Measurements from ENCODE around the gene NLGN1.
"Not testable (repeated sequence)": the region's sequence is repeated elsewhere in the genome, so short reads cannot be mapped to it uniquely, and the experiment has no call there.

NLGN1 gene

DNA sequence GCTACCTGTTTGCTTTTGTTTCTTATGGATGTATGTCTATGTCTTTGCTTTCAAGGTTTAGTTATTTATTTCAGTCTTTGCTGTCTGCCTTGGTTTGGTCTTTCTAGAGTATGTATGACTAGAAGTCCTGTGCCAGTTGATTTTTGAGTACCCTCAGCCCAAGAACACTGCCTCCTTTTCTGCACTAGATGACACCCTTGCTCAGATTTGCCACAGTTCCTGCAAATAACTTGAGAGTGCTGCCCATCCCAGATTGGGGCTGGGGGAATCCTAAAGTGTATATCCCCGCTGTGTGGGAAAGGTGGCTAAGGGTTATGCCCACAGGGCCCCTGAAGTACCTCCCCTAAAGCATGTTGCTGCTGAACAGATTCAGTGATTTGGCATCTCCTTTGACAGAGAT lies 32.0 kb downstream of the NLGN1 start:
- no peak for DNase-seq (ENCODE audit: low read depth)

DNA sequence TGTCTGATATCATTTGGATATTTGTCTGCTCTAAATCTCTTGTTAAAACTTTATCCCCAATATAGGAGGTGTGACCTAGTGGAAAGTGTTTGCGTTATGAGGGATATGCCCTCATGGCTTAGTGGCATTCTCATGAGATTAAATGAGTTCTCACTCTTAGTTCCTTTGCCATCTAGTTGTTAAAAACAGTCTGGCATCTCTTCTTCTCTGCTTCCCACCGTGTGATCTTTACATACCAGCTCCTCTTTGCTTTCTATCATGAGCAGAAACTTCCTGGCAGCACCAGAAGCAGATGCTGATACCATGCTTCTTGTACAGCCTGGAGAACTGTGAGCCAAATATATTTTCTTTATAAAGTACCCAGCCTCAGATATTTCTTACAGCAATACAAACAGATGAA lies 33.0 kb downstream of the NLGN1 start:
- no peak for DNase-seq (ENCODE audit: low read depth)

DNA sequence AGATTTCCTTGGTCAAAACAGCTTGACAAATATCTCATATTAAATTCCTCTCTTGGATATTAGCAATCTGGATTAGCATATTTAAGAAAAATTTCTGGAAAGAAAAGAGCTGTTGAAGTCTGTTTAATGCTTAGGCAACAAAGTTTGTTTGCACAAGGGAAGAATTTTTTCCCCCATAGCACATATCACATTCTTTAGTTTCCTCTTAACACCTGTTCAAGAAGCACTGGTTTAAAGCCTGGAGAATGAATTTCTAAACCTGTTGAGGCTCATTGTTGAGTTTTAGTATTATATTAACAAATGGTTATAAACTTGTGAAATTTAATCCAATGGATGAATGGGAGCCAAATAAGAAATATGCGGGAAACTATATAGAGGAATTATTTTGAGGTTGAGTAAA lies 41.5 kb downstream of the NLGN1 start:
- DNase-seq (ENCODE audit: low read depth) = no peak

DNA sequence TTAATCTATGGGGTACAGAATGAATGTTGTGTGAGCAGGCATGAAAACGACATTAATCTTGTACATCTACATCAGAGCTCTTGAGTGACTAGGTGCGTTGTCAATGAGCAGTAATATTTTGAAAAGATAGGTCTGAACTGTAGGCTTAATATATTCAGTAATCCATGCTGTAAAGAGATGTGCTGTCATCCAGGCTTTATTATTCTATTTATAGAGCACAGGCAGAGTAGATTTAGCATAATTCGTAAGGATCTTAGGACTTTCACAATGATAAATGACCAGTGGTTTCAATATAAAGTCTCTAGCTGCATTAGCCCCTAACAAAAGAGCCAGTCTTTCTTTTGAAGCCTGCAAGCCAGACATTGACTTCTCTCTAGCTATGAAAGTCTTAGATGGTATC lies 43.0 kb downstream of the NLGN1 start:
- no peak for DNase-seq (ENCODE audit: low read depth)

DNA sequence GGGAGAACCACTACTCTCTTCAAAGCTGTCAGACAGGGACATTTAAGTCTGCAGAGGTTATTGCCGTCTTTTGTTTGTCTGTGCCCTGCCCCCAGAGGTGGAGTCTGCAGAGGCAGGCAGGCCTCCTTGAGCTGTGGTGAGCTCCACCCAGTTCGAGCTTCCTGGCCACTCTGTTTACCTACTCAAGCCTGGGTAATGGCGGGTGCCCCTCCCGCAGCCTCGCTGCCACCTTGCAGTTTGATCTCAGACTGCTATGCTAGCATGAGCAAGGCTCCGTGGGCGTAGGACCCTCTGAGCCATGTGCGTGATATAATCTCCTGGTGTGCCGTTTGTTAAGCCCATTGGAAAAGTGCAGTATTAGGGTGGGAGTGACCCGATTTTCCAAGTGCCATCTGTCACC lies 54.0 kb downstream of the NLGN1 start:
- DNase-seq (ENCODE audit: low read depth) = not testable (repeated sequence)

DNA sequence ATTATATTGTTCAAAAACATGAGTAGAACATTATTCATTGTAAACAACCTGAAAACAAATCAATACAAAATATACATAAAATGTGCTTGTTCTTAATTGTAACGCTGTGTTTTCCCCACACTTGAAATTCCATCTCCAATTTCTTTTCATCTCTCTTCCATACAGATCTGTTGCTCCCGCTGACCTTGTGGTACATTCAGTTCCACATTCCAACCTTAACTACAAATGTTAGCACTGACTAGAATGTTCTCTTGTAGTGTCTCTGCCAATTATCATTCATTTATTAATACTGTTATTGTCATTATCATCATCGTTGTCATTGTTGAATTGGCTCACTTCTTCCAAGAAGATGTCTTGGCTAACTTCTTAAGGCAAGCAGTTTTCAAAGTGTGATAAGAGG lies 65.7 kb downstream of the NLGN1 start:
- DNase-seq (ENCODE audit: low read depth) = no peak

DNA sequence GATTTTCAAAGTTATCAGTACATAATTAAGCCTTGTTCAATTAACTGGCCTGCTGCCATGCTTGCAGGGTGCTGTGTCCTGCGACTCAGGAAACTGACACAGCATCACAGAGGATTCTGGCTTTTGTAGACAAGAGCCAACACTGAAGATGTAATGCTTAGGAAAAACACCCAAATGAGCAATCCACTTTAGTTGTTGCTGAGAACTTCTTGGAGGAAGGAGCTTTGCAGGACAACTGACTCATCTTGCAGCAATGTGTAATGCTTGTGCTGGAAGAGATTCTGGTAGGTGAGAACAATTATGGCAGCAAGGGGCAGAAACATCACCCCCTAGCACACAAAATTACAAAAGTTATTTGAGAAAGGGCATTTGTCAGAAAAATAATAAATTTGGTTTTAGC lies 67.6 kb downstream of the NLGN1 start:
- no peak for DNase-seq (ENCODE audit: low read depth)

DNA sequence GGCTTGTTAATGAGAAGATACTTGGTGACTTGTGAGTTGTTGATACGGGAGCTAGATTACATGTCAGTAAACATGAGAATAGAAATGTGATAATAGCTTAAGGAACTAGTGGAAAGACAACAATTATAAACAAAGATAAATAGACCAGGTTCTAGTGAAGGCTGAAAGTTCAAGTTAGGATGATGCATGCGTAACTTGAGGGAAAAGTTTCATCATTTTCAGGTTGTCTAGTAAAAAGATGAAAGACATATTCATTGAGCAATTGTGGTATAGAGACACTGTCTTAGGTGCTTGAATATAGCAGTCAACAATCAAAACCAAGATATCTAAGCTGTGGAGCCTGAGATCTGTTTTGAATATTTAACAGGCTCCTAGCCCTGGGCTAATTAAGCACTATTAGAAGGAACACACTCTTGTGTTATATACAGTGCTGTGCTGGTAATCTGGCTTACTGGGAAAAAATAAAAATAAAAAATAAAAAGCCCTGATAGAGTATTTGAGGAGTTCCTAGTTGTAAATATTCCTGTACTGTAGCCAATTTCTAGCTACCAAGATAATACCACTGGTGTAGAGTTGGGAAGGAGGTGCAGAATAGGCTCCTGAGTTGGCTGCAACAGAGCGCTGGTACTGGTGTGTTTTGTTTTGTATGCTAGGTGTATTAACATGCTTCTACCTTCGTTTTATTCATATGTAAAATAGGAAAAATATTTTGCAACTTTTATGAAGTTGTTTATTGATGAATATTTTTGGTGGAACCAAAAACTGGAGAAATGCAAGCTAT lies 68.5 kb downstream of the NLGN1 start:
- DNase-seq (ENCODE audit: low read depth) = no peak

DNA sequence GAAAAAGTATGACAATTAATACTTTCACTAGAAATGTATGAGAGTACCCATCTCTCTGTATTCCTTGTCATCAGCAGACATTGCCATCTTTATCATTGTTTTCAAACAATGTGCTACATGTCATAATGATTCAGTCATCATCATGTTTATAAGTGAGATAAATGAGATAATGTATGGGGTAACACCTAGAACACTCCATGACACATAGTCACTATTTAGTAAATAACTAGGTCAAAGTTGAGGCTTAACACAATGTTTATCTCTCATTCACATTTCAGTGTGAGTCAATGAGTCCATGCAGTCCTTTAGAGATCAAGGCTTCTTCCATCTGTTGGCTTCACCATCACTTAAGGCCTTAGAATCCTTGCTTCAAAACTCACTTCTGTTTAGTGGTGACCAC lies 70.0 kb downstream of the NLGN1 start:
- no peak for DNase-seq (ENCODE audit: low read depth)

DNA sequence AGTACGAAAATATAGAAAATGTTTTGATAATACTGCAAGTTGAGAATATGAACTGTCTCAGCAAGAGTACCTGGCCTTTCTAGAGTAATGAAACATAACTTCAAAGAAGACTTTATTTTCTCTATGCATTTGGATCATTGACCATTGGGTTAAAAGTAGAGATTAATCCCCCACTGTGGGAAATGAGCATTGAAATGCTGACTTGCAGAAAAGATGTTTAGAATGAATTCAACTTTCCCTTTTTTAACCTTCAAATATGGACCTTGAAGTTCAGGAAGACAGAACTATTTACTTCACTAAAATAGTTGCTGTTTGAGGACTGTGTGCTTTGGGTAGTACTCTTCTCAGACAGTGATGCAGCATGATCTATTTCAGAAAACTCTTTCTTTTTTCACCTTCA lies 75.7 kb downstream of the NLGN1 start:
- DNase-seq (ENCODE audit: low read depth) = no peak

DNA sequence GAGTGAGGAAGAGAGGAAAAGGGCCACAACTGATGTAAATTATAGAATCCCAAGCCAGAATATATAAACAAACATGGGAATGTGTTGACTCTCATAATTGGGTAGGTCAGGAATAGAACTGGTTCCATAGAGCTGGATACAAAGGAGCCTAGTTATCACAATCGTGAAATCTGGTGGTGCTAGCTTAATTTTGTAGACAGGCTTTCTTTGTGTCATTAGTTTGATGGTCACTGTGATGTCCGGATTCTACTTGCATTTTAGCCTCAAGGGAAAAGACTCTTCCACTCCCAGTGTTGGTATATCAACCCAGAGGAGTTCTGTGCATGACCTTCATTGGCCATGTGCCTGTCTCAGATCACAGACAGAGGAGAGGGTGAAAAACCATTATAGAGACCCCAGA lies 81.8 kb downstream of the NLGN1 start:
- DNase-seq (ENCODE audit: low read depth) = no peak

DNA sequence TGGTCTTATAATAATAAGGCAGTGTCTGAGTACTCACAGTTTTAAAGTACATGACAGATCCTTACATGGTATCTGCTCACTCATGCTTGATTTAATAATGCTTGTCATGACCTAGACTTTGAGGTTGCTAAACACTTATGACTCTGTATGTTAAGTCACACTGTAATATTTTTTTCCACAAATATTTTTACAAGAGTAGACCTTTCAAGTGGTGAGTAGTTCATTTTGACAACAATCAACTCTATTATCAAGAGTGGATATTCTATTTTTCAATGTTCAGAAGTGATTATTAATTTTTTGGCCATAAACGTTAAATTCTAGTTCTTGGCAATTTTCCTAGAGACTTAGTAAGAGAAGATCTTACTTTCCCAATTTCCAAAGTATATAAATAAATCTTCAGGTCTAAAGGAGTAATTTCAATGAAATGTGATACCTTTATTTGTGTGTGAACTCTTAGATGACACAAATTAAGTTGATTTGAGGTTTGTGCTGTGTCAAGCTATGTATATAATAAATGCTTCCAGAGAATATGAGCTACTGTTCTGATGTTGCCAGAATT lies 104.5 kb downstream of the NLGN1 start:
- DNase-seq (ENCODE audit: low read depth) = no peak

DNA sequence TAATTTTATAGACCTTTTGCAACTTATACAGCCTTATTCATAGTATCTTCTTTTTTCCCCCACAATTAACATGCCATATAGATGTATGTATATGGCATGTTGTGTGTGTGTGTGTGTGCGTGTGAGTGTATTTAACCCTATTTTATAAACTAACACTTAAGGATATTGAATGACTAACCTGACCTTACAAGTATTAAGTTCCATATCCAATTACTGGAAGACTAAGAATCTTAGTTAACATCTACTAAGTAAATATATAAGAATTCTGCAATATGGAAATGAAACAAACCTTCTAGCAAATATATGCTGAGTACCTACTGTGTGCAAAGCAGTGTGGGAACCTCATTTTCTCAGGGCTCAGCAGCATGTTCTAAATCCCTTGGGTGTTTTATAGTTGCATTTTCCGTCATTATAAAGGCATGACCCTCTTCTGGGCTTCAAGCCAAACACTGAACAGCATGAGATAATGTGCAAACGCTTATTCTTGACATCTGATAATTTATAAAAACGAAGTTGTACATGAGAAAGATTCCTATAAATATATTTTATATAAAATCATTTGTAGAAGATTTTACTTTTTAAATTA lies 105.5 kb downstream of the NLGN1 start:
- no peak for DNase-seq (ENCODE audit: low read depth)

DNA sequence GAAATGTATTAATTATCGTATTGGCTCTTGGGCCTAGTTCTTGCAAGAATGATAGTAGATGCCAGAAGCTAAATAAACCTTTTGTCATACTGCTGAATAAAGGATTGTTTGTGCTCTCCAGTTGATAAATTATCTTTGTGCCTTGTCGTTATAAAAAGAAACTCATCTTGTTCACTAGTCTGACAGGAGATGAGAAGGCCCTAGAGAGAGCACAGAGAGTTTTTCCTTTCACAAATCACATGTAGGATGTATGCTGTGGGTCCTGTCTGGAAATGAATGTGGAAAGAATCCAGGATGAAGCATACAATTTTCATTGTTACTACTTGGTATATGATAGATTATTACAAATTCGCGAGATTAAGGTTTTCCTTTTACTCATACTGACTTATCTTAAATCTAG lies 113.0 kb downstream of the NLGN1 start:
- DNase-seq (ENCODE audit: low read depth) = no peak

DNA sequence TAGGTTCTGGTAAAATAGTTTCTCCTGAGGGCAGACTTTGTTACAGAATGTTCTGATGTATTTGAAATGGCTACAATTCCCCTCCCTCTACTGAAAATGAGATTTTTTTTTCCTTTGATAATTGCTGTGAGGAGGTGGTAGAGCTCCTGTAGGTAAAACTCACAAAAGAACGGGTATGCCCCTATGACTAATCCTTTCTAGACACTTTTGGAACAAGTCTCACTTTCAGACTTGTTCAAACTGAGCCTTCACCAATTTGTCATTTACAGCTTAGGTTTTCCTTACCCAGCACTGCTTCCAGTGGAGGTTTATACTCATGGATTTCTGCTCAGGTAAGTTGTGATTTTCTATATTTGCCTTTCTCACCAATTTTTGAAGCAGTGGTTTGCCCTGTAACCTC lies 115.6 kb downstream of the NLGN1 start:
- no peak for DNase-seq (ENCODE audit: low read depth)

DNA sequence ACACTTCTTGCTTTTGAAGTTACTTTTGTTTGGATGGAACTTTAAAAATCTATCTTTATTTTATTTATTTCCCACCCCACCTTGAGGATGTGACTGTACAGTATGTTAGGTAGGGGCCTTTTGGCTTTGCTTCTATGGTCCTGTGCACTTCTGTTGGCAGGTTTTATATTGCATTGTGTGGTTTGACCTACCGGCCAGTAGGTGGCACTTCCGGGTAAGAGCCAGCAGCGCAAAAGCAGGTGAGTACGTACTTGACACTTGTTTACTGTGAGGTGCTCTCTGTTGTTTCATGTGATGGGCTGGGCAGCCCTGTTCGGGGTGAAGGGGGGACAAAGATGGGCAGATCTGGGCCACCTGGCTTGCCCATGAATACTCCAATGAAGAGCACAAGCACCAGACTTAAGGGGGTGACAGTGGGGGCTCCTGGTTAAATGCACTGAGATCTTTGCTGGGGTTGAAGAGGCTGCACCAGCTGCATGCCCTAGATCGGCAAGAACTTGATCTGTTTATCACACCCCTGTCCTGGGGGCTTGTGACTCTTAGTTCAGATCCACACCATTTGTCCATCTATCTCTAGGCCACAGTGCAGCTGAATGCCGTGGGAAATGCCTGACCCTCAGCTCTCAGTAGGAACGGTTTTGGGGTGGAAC lies 131.6 kb downstream of the NLGN1 start:
- no peak for DNase-seq (ENCODE audit: low read depth)

DNA sequence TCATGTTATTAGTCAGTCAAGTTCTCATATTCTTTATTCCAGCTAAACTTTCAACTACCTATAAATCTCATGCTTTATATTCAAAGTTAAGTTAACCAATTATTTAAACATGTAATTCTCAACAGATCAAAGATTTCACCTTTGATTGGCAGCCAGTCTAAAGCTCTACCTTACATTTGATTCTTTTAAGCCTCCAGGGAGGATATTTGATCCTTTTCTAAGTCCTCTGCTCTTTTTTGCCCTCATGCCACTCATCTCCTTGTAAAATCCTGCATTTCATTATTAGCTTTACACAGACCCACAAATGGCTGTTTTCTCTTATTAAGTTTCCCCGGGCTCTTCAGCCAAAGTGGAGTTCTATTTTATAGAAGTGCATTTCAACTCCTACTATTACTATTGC lies 134.1 kb downstream of the NLGN1 start:
- DNase-seq (ENCODE audit: low read depth) = no peak

DNA sequence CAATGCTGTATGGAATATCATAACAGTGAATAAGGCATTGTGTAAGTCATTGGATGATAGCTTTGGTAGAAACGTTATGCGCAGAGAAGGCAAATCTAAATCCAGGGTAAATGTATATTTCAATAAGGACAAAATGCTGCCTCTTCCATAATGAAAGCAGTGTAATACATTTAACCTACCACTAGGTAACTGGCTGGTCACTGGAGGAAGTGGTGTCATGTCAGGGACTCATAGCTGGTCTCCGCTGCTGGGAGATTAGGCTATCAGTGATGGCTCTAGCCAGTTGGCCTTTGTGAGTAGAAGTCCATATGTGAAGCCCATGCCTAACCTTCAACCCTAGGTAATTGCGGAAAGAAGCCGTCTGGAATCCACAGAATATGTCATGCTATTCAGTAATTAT lies 140.9 kb downstream of the NLGN1 start:
- no peak for DNase-seq (ENCODE audit: low read depth)

DNA sequence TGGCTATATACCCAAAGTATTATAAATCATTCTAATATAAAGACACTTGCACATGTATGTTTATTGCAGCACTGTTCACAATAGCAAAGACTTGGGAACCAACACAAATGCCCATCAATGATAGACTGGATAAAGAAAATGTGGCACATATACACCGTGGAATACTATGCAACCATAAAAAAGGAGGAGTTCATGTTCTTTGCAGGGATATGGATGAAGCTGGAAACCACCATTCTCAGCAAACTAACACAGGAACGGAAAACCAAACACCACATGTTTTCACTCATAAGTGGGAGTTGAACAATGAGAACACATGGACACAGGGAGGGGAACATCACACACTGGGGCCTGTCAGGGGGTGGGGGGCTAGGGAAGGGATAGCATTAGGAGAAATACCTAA lies 148.0 kb downstream of the NLGN1 start:
- not testable (repeated sequence) for DNase-seq (ENCODE audit: low read depth)

DNA sequence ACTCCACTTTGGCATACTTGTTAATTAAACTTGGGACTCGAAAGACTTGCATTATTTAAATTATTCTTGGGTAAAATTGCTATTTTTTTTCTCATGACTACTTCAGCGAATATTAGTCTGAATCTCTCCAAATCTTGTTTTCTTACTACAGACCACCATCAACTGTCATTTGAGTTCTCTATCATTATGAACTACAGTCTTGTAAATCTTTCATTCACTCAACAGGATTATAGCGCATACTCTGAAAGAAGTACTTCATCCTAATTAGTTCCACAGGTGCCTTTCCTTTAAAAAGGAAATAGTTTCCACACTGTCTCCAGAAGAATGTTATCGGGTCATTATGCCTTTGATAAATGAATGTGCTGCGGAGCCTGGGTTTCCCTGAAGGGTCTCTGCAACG lies 149.5 kb downstream of the NLGN1 start:
- DNase-seq (ENCODE audit: low read depth) = no peak

DNA sequence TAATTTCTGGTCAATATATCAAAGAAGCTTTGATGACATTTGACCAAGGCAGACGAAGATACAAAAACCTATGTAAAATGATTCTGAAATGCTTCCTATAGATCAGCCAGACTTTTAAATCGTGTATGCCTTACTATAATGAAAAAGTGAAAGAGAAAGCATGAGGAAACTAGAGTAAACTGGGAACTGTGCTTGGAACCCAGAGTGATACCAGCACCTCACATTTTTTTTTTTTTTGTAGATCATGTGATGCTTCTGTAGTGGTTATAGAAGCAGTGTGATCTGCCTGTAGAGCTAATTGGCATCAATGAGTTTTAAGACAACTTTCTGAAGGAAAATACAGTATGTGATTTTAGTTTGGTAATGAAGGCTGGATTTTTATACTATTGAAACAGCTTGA lies 150.7 kb downstream of the NLGN1 start:
- DNase-seq (ENCODE audit: low read depth) = no peak

DNA sequence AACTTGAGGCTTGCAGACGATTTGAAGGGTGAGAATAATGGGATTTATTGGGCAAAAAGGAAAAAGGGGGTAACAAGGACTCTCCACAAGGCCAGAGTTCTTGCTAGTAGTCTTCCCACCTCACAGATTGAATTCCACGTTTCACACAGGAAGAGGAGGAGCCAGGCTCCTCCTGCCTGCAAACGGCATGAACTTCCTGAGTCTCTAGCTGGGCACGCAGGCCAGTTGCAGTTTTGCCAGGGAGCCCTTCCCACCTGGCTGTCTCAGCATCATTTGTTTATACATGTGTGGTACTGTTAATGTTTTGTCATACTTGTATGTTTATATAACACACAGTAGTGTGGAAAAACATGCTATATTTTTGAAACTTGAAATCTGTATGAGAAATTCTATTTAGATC lies 155.0 kb downstream of the NLGN1 start:
- no peak for DNase-seq (ENCODE audit: low read depth)

DNA sequence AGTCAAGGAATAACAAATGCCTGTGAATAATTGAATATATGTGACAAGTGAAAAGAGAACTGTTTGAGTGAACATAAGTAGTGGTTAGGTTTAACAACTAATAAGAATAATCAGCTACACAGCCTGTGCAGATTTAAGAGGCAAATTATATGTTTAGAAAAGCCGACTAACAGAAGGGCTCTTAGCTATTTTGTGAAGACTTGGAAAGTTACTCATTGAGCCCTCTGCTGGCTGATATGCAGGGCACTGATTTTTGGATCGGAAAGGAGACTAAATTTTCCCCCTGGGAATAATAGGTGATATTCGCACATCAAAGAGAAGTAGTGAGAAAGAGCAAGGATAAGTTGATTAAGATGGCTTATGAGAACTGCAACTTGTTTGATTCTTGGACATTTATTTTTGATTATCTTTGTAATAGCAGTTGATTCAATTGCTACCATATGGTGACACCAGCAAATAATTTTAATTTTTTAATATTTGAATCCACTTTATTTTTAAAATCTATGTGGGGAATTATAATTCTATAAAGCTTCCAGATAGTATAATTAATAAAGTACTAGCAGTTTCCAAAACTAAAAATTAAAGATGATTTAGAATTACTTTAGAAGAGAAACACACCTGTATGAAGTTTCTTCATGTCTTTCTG lies 156.2 kb downstream of the NLGN1 start:
- DNase-seq (ENCODE audit: low read depth) = no peak

Measured in stimulated activated CD8-positive, alpha-beta memory T cell treated with anti-CD3 and anti-CD28 coated beads, Interleukin-12 subunit alpha, Interleukin-12 subunit beta, amount 100 ng/mL, for 1 hour (primary cell).